Stomach (tissue), 4 donors: Measurements from ENCODE around the gene NOLC1.

Source experiments
- POLR2A ChIP-seq, 4 donors: fragments of 450-650 bp; IDR thresholded peaks; one replicate each; pipeline ENCODE4 v1.6.1; 2016; ENCODE audit warnings: antibody characterized with exemption in 4 of 4, control low read depth in 2 of 4, mild to moderate bottlenecking in 1 of 4, moderate library complexity in 1 of 4
- TF ChIP-seq, protein P1 (sequence below), 7 experiments: fragments of 450-650 bp in 4 of 7; fragments of 200-600 bp in 3 of 7; sonication (generic) in 3 of 7; IDR thresholded peaks; one replicate each; pipeline ENCODE4 v1.5.1; 2016 to 2019; ENCODE audit warnings: antibody characterized with exemption in 7 of 7, control low read depth in 2 of 7, mild to moderate bottlenecking in 1 of 7

DNA sequence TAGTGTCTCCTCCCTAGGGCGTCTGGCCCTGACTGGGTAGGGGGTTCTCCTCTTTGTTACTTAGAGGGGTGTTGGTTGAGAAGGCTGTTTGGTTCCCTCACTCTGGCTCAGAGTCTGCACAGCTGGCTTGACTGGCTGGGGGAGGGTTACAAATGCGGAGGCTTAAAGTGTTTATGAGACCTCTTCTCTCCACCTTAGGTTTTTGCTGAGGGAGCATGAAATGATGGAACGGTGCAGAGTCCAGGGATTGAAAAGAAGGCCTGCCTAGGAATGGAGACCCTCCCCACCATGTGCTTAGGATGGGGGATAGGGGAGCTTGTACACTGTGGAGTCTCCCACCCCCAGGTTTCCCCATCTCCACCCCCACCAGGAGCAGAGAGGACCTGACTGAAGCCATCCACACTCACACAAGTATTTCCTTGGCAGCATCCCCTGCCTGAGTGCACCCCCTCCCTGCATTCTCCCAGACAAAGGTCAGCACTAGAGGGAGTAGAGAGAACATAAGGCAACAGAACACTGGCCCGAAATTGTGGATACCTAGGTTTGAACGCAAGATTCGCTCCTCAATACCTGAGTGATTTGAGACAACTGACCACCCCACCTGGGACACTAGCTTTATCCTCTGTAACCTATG is 30.3 kb upstream of the NOLC1 start:
- TF ChIP-seq POLR2A (IDR thresholded peaks at IDR 0.05), result no peak
- TF ChIP-seq, protein P1, sequence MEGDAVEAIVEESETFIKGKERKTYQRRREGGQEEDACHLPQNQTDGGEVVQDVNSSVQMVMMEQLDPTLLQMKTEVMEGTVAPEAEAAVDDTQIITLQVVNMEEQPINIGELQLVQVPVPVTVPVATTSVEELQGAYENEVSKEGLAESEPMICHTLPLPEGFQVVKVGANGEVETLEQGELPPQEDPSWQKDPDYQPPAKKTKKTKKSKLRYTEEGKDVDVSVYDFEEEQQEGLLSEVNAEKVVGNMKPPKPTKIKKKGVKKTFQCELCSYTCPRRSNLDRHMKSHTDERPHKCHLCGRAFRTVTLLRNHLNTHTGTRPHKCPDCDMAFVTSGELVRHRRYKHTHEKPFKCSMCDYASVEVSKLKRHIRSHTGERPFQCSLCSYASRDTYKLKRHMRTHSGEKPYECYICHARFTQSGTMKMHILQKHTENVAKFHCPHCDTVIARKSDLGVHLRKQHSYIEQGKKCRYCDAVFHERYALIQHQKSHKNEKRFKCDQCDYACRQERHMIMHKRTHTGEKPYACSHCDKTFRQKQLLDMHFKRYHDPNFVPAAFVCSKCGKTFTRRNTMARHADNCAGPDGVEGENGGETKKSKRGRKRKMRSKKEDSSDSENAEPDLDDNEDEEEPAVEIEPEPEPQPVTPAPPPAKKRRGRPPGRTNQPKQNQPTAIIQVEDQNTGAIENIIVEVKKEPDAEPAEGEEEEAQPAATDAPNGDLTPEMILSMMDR (IDR thresholded peaks at IDR 0.05), result no peak
